Body of pancreas (tissue), 4 donors: ENCODE results near the gene SDHD. TPM values are rescaled to one million over a fixed set of nuclear protein-coding genes. Genes with fewer than 3 reads are reported as not detected.

ENCODE experiments used
- ATAC-seq: fragments of 150-250 bp; one replicate; pipeline ENCODE4 v1.9.1; 2016
- DNase-seq, 4 donors: peaks; one replicate each; pipeline ENCODE4 v3.0.0-alpha.2; 2019
- H3K27ac ChIP-seq, 4 donors: fragments of 200-600 bp; sonication (generic); 1 replicate in 3 of 4; 2 replicates in 1 of 4; pipeline versions ENCODE4 v1.5.1 to v1.6.1; 2016 to 2019; ENCODE audit warnings: mild to moderate bottlenecking in 1 of 4, mixed read lengths in 1 of 4, moderate library complexity in 1 of 4
- H3K27me3 ChIP-seq, 2 donors: fragments of 200-600 bp; sonication (generic); one replicate each; pipeline ENCODE4 v1.6.0; 2016; ENCODE audit warnings: mild to moderate bottlenecking in 1 of 2
- H3K36me3 ChIP-seq, 2 donors: fragments of 200-600 bp; sonication (generic); replicated peaks in 1 of 2; 2 replicates each; pipeline ENCODE4 v1.5.1; 2016; ENCODE audit warnings: low read depth in 2 of 2; ENCODE audit not compliant: insufficient read depth in 1 of 2
- H3K4me1 ChIP-seq: fragments of 200-600 bp; sonication (generic); one replicate; pipeline ENCODE4 v1.6.0; 2016
- H3K4me3 ChIP-seq, 2 donors: fragments of 200-600 bp; sonication (generic); 1 replicate in 1 of 2; 2 replicates in 1 of 2; pipeline ENCODE4 v1.5.1; 2016 to 2019
- H3K9me3 ChIP-seq, 3 donors: fragments of 200-600 bp; sonication (generic); 1 replicate in 2 of 3; 2 replicates in 1 of 3; pipeline ENCODE4 v1.5.1; 2016
- POLR2A ChIP-seq, 3 donors: fragments of 450-650 bp; IDR thresholded peaks; one replicate each; pipeline ENCODE4 v1.6.1; 2016; ENCODE audit warnings: antibody characterized with exemption in 3 of 3, mild to moderate bottlenecking in 2 of 3
- WGBS, 2 donors: methylation state at CpG; one replicate each; pipeline ENCODE4 v1.1.5; 2017; 5-methylcytosine and 5-hydroxymethylcytosine counted together
- intact Hi-C: fragments of 100-400 bp; cut with DNase I; formaldehyde crosslinking; loops from one replicate; pipeline ENCODE4 v1.15.1; 2023
- total RNA-seq, 2 donors: library from RNA; depleted of rRNA; stranded (reverse); fragments of >200 nt; gene quantifications; one replicate each; pipeline ENCODE4 v1.1.0, GENCODE V29; 2016
- TF ChIP-seq, protein P1 (sequence below), 7 experiments: fragments of 450-650 bp in 4 of 7; fragments of 200-600 bp in 3 of 7; sonication (generic) in 3 of 7; IDR thresholded peaks; one replicate each; pipeline ENCODE4 v1.5.1; 2016 to 2019; ENCODE audit warnings: antibody characterized with exemption in 7 of 7

The SDHD gene
- total RNA-seq, 2 donors from 2014 or later: 27.4 to 68.5 TPM

- H3K36me3 ChIP-seq: peaks cover 0 to 11% of the 10 kb centered on the region in 2 donors
- no peaks in the 10 kb centered on the region for H3K9me3 ChIP-seq
- 74 to 81% methylated on average over 4 of the region's 4 CpGs for WGBS, 2 donors
- no peaks in the 10 kb centered on the region for H3K27me3 ChIP-seq
- no peaks in the 10 kb centered on the region for H3K4me1 ChIP-seq
- intact Hi-C loops: no loop called here
- no peak overlapping the region for H3K27ac ChIP-seq
- H3K4me3 ChIP-seq: no peak overlapping the region
- no peak for TF ChIP-seq POLR2A (IDR thresholded peaks at IDR 0.05)
- TF ChIP-seq, protein P1, sequence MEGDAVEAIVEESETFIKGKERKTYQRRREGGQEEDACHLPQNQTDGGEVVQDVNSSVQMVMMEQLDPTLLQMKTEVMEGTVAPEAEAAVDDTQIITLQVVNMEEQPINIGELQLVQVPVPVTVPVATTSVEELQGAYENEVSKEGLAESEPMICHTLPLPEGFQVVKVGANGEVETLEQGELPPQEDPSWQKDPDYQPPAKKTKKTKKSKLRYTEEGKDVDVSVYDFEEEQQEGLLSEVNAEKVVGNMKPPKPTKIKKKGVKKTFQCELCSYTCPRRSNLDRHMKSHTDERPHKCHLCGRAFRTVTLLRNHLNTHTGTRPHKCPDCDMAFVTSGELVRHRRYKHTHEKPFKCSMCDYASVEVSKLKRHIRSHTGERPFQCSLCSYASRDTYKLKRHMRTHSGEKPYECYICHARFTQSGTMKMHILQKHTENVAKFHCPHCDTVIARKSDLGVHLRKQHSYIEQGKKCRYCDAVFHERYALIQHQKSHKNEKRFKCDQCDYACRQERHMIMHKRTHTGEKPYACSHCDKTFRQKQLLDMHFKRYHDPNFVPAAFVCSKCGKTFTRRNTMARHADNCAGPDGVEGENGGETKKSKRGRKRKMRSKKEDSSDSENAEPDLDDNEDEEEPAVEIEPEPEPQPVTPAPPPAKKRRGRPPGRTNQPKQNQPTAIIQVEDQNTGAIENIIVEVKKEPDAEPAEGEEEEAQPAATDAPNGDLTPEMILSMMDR (IDR thresholded peaks at IDR 0.05): no peak
- DNase-seq (no peak), ATAC-seq (no peak)
Measured at GRCh38 chr11:112057170-112057569, 29.5 kb upstream of the SDHD start.

DNA sequence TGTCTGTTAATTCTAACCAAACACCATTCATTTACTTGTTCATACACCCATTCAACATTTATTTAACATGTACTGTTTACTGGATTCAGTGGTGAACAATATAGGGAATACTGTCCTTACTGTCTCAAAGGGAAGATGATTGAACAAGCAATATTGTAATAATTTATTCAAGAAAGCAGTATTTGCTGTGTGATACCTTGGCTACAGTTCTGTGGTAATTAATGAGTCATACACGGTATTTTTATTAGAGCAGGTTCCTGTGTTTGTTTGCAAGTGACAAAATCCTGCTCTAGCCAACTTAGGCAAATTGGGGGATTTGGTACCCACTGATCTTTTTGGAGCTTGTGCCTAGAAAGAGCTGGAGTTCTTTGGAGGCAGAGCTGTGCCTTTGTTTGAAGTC, 28.6 kb upstream of the SDHD start:
- H3K9me3 ChIP-seq: no peaks in the 10 kb centered on the region
- no peaks in the 10 kb centered on the region for H3K27me3 ChIP-seq
- intact Hi-C loops: no loop called here
- H3K4me1 ChIP-seq: no peaks in the 10 kb centered on the region
- peaks cover 0 to 7% of the 10 kb centered on the region in 2 donors for H3K36me3 ChIP-seq
- WGBS, 2 donors: 21 to 25% methylated on average over 1 of the region's 1 CpG
- ATAC-seq (no peak), DNase-seq (no peak)
- TF ChIP-seq POLR2A (IDR thresholded peaks at IDR 0.05): no peak
- TF ChIP-seq, protein P1 (IDR thresholded peaks at IDR 0.05): no peak
- H3K27ac ChIP-seq: no peak overlapping the region
- no peak overlapping the region for H3K4me3 ChIP-seq

- no peak for DNase-seq
- Histone ChIP-seq H3K27ac (no peak overlapping the region), H3K27me3 (no peaks in the 10 kb centered on the region), H3K36me3 (peaks cover 0 to 3% of the 10 kb centered on the region in 2 donors), H3K4me1 (no peaks in the 10 kb centered on the region), H3K4me3 (no peak overlapping the region), H3K9me3 (no peaks in the 10 kb centered on the region)
- WGBS, 2 donors: 80 to 86% methylated on average over 1 of the region's 1 CpG
- no peak for TF ChIP-seq POLR2A (IDR thresholded peaks at IDR 0.05)
- TF ChIP-seq, protein P1 (IDR thresholded peaks at IDR 0.05): no peak
- intact Hi-C loops: no loop called here
- no peak for ATAC-seq
Measured at GRCh38 chr11:112062923-112063322, 23.8 kb upstream of the SDHD start.

- H3K4me1 ChIP-seq: peaks cover 21% of the 10 kb centered on the region
- H3K4me3 ChIP-seq: peak within 1 kb of the TSS; percentile 75 to 94
- DNase-seq: peak; percentile 75 to 86 (median 82)
- intact Hi-C loops: no loop called here
- TF ChIP-seq, protein P1 (IDR thresholded peaks at IDR 0.05): peak in 4 of 7 experiments; percentile 17 to 37 (median 26)
- TF ChIP-seq POLR2A (IDR thresholded peaks at IDR 0.05): peak in 2 of 3 donors; percentile 48 to 51
- 0% methylated on average over 39 to 43 of the region's 43 CpGs for WGBS, 2 donors
- H3K36me3 ChIP-seq: peaks cover 0 to 8% of the 10 kb centered on the region in 2 donors
- no peaks in the 10 kb centered on the region for H3K27me3 ChIP-seq
- peak; percentile 90 for ATAC-seq
- peak within 1 kb of the TSS; percentile 63 to 95 (median 80) for H3K27ac ChIP-seq
- H3K9me3 ChIP-seq: no peaks in the 10 kb centered on the region
Measured at GRCh38 chr11:112073941-112074811, 12.5 kb upstream of the SDHD start, which contains the start of the genes NKAPD1 and PIH1D2. Gene NKAPD1, plus strand, starts transcription at chr11:112074299. Its CDS starts 1,276 bp downstream, at chr11:112075575. Gene PIH1D2, minus strand, starts transcription at chr11:112074017. Its CDS starts 843 bp downstream, at chr11:112073174.
